Panc1 (cell line): ENCODE results near the gene OR8I2.
"Not testable (repeated sequence)": the region's sequence is repeated elsewhere in the genome, so short reads cannot be mapped to it uniquely, and the experiment has no call there.

Experiments
- CTCF ChIP-seq: fragments of 450-650 bp; IDR thresholded peaks from 2 replicates; pipeline ENCODE4 v1.5.1; 2017; ENCODE audit warnings: mild to moderate bottlenecking
- POLR2AphosphoS5 ChIP-seq: IDR thresholded peaks from 2 replicates; pipeline ENCODE4 v1.6.1; 2012; ENCODE audit warnings: mild to moderate bottlenecking, low read depth, low read length, moderate library complexity
- REST ChIP-seq, 2 experiments: IDR thresholded peaks; 2 replicates each; pipeline ENCODE4 v1.6.1; 2011 to 2012; ENCODE audit warnings: low read depth in 2 of 2, control low read depth in 1 of 2, low read length in 1 of 2, mild to moderate bottlenecking in 1 of 2, moderate library complexity in 1 of 2; ENCODE audit not compliant: insufficient read depth in 1 of 2
- SIN3A ChIP-seq: IDR thresholded peaks from 2 replicates; pipeline ENCODE4 v1.6.1; 2012; ENCODE audit warnings: low read depth, mild to moderate bottlenecking, low read length, moderate library complexity, borderline replicate concordance; ENCODE audit not compliant: insufficient read depth

GRCh38 chr11:56058260-56058780 lies 34.8 kb upstream of the OR8I2 start:
- TF ChIP-seq REST (IDR thresholded peaks at IDR 0.05; ENCODE audit: insufficient read depth in 1 of 2, low read depth in 2 of 2, low read length in 1 of 2); CTCF; POLR2AphosphoS5; SIN3A: not testable (repeated sequence)
